GM19239 (cell line): Measurements from ENCODE around the gene DUS2.
"Not testable (repeated sequence)": the region's sequence is repeated elsewhere in the genome, so short reads cannot be mapped to it uniquely, and the experiment has no call there.

Source experiments
- DNase-seq: peaks from one replicate; pipeline ENCODE4 v3.0.0; 2011; ENCODE audit warnings: low spot score; ENCODE audit not compliant: insufficient read length
- FAIRE-seq: peaks from 2 replicates; lab custom pipeline; 2011; peaks lifted over from hg19 to GRCh38; lab: Jason Lieb, UNC

Gene DUS2

GRCh38 chr16:68087688-68088087, 64.6 kb downstream of the DUS2 start:
- DNase-seq (no peak), FAIRE-seq (no peak)

- peak; percentile 21 for FAIRE-seq
Observed at GRCh38 chr16:68088130-68088972, 65.3 kb downstream of the DUS2 start.

DNA sequence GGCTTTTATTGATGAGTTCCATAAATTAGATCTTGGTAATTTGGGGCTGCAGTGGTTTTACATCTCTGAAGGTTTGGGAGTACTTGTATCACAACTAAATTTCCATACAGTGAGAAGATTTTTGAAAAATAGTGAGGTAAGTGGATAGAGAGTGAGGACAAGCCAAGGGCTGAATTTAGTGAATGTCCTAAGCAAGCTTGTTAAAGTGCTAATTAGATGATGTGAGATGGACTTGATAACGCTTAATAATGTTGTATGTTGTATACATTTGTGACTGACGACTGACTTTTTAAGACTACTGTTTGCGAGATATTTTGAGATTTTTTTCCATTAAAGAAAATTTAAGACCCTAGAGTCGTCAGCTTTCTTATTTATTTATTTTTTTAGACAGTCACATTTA, 66.0 kb downstream of the DUS2 start:
- FAIRE-seq: peak; percentile 58
- no peak for DNase-seq

More at GRCh38 chr16:68088130-68088972, 65.3 kb downstream of the DUS2 start:
- DNase-seq: no peak

GRCh38 chr16:68090130-68090529, 67.0 kb downstream of the DUS2 start:
- peak; percentile 61 for FAIRE-seq
- DNase-seq: no peak

DNA sequence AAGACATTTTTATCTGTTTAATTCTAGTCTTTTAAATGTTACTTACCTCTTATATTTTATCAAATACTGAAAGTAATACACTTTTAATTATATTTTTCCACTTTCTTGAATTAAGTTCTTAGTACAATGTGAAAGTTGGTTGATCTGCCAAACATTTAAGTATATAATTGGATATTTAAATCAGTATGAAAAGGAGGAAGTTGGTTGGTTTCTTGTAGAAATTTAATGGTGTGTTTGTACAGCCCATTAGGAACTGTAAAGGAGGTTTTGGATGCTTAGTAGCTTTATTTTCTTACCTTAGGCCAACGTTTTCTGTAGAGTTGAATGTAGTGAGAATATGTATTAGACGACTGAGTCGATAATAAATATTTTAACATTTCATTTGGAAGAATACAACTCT, 67.4 kb downstream of the DUS2 start:
- DNase-seq (no peak), FAIRE-seq (no peak)

DNA sequence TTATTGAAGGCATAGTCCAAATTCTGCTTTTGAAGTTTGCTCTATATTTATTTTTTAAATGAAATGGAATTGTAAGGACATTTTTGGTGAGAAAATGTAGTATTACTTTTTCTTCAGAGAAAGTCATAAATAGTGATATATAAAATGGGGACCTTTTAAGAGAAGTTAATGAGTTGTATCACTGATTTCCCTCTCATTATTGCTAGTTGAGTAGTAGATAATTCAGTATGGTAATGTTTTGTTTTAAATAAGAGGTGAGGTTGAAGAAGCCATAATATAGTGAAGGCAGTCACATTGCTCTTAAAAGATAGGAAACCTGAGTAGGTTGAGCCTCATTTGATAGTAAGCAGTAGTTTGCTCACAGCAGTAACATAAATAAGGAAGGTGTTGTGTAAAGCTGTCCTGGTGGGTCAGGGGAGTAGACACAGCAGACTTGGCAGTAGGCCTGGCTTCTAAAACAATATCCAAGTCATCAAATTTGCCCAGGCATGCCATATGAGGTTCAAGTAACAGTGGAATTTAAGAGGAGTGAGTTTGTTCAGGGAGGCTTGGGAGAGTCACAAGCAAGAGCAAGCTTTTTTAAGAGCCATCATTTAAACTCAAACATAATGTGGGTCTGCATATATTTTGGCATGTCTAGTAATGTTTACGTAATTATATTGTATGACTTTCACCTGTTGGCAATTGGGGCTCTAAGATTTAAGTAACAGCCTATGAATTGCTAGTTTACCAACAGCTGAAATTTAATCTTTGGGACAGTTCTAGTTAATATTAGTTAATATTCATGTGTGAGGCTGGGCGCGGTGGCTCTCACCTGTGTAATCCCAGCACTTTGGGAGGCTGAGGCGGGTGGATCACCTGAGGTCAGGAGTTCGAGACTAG, 68.5 kb downstream of the DUS2 start:
- no peak for FAIRE-seq

GRCh38 chr16:68092275-68092674, 69.2 kb downstream of the DUS2 start:
- not testable (repeated sequence) for DNase-seq, FAIRE-seq

More for the DNA sequence above, 68.5 kb downstream of the DUS2 start:
- DNase-seq: no peak

DNA sequence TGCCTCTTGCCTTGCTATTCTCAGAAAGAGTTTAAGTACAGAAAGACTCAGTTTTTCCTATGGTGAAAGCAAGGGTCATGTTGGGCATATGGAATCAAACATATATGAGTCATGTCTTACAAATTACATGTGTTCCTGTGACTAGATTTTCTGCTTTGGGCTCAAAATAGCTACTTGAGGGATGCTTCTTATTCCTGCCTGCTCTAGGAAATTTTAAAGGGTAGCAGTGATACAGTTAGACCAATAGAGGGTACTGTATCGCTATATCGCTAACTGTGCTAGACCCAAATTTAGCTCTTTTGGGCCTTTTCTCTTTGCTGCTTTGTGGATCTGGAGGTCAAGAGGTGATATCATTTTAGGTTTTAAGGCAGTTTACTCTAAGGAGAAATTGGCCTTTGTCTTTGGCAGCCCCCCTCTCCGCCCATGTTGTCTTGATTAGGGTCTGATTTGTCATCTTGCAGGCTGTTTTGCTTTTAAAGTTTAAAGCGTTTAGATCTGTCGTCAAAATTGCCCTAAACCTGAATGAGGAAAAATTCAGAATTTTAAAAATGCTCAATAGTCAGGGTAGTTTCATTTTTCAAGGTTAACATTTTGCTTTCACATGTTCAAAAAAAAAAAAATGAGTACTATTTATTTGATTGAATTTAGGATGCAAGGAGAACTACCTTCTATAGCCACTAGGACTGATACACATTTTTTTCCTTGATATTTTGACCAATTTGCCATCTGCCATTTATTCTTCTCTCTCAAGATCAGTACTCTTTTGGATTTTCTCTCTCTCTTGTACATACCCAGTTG, 70.9 kb downstream of the DUS2 start:
- DNase-seq: no peak
- FAIRE-seq: peak; percentile 39

DNA sequence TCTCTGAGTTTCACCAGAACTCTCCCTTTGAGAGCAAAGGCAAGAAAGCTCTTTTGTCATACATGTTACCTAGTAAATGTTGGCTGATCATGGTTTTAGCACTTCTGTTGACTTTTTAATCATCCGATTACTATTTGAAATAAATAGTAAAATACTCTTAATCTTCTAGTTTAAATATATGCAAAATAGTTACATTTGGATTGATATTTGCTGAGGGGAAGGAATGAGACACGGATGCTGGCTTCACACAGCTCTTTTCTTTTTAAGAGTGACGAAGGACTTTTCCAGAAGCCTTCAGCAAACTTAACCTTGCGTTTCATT, 71.5 kb downstream of the DUS2 start:
- DNase-seq (no peak), FAIRE-seq (no peak)

DNA sequence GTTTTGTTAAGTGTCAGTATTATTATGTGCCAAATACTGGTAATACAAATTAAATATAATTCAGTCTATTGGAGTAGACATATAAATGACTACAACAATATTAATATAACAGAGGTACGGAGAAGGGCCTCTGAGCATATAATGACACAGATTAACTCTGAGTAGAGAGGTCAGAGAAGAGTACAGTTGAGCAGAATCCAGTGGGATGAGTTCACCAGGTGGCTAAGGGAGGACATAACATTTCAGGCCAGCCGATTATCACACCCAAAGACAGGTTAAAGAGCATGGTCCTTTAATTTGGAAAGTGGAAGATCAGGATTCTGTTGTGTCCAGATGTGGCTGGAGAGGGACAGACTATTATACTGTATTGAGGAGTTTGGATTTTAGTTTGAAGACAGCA, 73.4 kb downstream of the DUS2 start:
- FAIRE-seq: no peak
- no peak for DNase-seq

GRCh38 chr16:68097088-68097487, 74.0 kb downstream of the DUS2 start:
- FAIRE-seq (no peak), DNase-seq (no peak)

- no peak for DNase-seq
- FAIRE-seq: no peak
Observed at GRCh38 chr16:68097895-68098294, 74.8 kb downstream of the DUS2 start.

DNA sequence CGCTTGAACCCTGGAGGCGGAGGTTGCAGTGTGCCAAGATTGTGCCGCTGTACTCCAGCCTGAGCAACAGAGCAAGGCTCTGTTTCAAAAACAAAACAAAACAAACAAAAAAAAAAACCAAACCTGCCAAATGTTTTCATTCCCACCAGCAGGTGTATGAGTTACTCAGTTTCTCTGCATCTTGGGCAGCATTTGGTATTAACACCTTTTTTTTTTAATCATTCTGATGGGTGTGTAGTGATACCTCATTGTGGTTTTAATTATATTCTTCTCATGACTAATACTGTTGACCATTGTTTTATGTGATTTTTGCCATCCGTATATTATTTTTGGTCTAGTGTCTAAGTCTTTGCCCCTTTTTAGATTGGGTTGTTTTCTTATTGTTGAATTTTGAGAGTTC, 77.4 kb downstream of the DUS2 start:
- DNase-seq (no peak), FAIRE-seq (no peak)

- FAIRE-seq (no peak), DNase-seq (no peak)
Observed at GRCh38 chr16:68105611-68106010, 82.5 kb downstream of the DUS2 start.

DNA sequence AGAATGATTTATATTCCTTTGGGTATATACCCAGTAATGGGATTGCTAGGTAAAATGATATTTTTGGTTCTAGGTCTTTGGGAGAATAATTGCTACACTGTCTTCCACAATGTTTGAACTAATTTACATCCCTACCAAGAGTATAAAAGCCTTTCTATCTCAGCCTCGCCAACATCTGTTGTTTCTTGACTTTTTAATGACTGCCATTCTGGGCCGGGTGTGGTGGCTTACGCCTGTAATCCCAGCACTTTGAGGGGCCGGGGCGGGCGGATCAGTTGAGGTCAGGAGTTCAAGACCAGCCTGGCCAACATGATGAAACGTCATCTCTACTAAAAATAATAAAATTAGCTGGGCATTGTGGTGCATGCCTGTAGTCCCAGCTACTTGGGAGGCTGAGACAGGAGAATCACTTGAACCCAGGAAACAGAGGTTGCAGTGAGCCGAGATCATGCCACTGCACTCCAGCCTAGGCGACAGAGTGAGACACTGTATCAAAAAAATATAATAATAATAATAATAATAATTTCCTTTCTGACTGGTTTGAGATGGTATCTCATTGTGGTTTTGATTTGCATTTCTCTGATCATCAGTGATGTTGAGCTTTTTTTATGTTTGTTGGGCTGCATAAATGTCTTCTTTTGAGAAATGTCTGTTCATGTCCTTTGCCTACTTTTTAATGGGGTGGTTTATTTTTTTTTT, 84.3 kb downstream of the DUS2 start:
- DNase-seq, FAIRE-seq: not testable (repeated sequence)

GRCh38 chr16:68109156-68109555, 86.1 kb downstream of the DUS2 start:
- FAIRE-seq, DNase-seq: not testable (repeated sequence)

- not testable (repeated sequence) for FAIRE-seq, DNase-seq
Observed at GRCh38 chr16:68110611-68111010, 87.5 kb downstream of the DUS2 start.

- FAIRE-seq (no peak), DNase-seq (no peak)
Observed at GRCh38 chr16:68111379-68111778, 88.3 kb downstream of the DUS2 start.

GRCh38 chr16:68113059-68113761, 90.1 kb downstream of the DUS2 start:
- FAIRE-seq (no peak), DNase-seq (no peak)
